IPS-18a (cell line): ENCODE data around the gene BEST4.

Experiments
- H3K27ac ChIP-seq: one replicate; pipeline ENCODE4 v1.5.1; 2013; ENCODE audit warnings: low read length
- H3K27me3 ChIP-seq: one replicate; pipeline ENCODE4 v1.6.1; 2013; ENCODE audit warnings: mild to moderate bottlenecking, low read length; ENCODE audit not compliant: control insufficient read depth, insufficient read depth
- H3K36me3 ChIP-seq: one replicate; pipeline ENCODE4 v1.6.1; 2013; ENCODE audit warnings: low read depth, low read length; ENCODE audit not compliant: control insufficient read depth
- H3K4me1 ChIP-seq: one replicate; pipeline ENCODE4 v1.6.1; 2013; ENCODE audit warnings: low read depth, low read length; ENCODE audit not compliant: control insufficient read depth
- H3K4me3 ChIP-seq: one replicate; pipeline ENCODE4 v1.5.1; 2013; ENCODE audit warnings: low read length
- H3K9ac ChIP-seq: one replicate; pipeline ENCODE4 v1.6.1; 2013; ENCODE audit warnings: mild to moderate bottlenecking, low read length, moderate library complexity
- H3K9me3 ChIP-seq: one replicate; pipeline ENCODE4 v1.6.1; 2013; ENCODE audit warnings: low read depth, low read length; ENCODE audit not compliant: control insufficient read depth

Gene BEST4

DNA sequence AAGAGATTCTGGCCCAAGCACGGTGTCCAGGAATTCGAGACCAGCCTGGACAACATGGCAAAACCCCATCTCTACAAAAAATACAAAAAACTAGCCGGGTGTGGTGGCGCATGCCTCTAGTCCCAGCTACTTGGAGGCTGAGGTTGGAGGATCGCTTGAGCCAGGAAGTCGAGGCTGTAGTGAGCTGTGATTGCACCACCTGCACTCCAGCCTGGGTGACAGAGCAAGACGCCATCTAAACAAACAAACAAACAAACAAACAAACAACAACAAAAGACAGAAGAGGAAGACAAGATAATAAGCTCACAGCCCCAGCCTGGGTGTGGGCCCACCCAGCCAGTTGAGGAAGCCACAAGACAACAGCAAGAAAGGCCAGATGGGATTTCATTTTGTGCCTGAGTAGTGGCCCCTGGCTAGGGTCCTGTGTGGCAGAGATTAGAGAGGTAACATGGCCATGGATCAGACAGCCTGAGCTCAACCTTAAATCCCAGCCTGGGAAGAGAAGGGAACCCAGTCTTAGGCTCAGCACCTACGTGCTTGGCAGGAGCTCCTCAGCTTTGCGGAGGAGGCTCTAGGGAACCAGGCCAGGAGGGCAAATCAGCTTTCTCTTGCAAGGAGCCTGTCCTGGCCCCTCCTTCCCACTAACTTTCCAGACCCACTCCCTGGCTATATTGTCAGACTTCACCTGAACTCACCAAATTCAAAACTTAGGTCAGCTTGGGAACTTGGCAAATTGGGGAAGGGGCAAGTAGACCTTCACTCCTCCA lies 4.9 kb upstream of the BEST4 start:
- no peaks in the 10 kb centered on the region for H3K9me3 ChIP-seq
- no peaks in the 10 kb centered on the region for H3K36me3 ChIP-seq
- no peak overlapping the region for H3K4me3 ChIP-seq
- no peak overlapping the region for H3K9ac ChIP-seq
- no peaks in the 10 kb centered on the region for H3K27me3 ChIP-seq
- peaks cover 9% of the 10 kb centered on the region for H3K4me1 ChIP-seq
- no peak overlapping the region for H3K27ac ChIP-seq

DNA sequence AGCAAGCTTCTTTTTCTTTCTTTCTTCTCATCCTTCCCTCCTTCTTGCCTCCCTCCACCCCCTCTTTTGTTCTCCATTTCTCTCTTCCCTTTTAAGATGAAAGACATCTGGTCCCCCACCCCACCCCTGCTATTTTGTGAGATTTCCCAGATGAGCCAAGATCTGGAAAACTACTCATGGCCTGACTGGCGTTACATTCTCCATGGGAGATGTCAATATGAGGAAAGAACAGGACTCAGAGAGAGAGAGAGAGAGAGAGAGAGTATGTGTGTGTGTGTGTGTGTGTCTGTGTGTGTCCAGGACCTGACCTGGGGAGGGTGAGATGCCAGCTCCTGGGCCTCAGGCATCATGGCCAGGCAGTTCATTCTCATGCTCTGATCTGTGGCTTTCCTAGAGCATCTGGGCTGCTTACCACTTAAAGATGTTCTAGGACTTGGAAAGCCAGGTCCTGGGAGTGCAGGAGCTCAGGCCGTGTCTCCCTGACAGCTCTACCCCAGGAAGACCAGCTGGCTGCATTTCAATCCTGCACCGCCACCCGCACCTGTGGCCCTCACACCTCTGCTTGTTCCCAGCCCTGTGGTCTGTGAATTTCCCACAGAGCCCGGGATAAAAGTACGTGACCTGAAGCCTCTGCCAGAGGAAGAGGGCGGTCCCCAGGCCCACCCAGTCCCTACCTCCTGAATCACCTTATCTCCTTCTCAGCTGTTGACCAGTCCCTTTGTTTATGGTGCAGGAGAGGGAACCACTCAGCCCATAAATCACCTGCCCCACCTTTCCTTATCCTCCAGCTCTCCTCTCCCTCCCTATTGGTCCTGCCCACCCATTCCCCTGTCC lies 3.2 kb upstream of the BEST4 start:
- H3K4me1 ChIP-seq: peaks cover 16% of the 10 kb centered on the region
- H3K36me3 ChIP-seq: no peaks in the 10 kb centered on the region
- H3K9ac ChIP-seq: no peak overlapping the region
- H3K27ac ChIP-seq: no peak overlapping the region
- H3K27me3 ChIP-seq: peaks cover 7% of the 10 kb centered on the region
- H3K9me3 ChIP-seq: no peaks in the 10 kb centered on the region
- no peak overlapping the region for H3K4me3 ChIP-seq

DNA sequence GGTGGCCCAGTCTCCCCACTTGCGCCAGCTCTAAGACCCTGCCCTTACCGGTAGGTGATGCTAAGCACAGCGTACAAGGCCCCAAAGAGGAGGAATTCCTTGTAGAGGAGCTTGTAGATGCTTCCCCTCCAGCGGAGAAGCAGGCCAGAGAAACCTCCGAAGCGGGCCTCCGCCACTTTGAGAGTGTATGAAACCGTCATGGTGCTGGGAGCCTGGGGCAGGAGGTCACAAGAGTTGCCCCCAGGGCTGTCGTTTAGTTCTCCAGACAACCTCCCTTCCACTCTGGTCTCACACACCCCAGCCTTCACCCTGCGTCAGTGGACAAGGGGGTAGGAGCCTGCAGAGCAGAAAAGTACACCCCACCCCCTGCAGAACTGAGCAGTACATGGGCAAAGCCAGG lies 464 bp downstream of the BEST4 start:
- Histone ChIP-seq H3K9ac (no peak overlapping the region), H3K4me1 (peaks cover 19% of the 10 kb centered on the region), H3K36me3 (no peaks in the 10 kb centered on the region), H3K4me3 (no peak overlapping the region), H3K27me3 (peaks cover 22% of the 10 kb centered on the region), H3K9me3 (no peaks in the 10 kb centered on the region), H3K27ac (no peak overlapping the region)

DNA sequence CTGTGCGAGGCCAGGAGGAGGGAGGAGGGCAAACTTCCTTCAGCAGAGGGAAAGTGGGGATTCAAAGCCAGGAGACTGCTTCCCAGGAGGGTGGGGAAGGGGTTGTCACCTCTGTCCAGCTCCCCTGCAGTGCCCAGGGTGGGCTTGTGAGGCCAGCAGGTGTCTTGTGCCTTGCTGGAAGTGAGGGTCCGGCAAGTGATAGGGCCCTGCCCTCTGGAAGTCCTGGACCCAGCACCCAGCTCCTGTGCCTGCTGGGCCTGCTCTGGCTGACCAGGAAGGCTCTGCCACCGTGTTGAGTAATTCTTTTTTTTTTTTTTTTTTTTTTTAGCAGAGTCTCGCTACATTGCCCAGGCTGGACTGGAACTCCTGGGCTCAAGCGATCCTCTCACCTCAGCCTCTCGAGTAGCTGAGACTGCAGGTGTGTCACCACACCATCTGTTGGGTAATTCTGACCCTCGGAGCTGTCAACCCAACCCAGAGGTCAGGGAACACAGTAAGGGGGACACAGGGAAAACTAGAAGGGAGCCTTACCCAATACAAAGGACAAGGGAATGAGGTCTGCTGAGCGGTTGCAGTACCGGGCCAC lies 1.0 kb downstream of the BEST4 start:
- peaks cover 19% of the 10 kb centered on the region for H3K4me1 ChIP-seq
- peak overlapping the region; percentile 69 for H3K4me3 ChIP-seq
- no peak overlapping the region for H3K27ac ChIP-seq
- H3K9me3 ChIP-seq: no peaks in the 10 kb centered on the region
- H3K27me3 ChIP-seq: peaks cover 22% of the 10 kb centered on the region
- no peaks in the 10 kb centered on the region for H3K36me3 ChIP-seq
- peak overlapping the region; percentile 61 for H3K9ac ChIP-seq

GRCh38 chr1:44786138-44786840 lies 1.7 kb downstream of the BEST4 start:
- Histone ChIP-seq H3K9me3 (no peaks in the 10 kb centered on the region), H3K9ac (peak overlapping the region; percentile 61), H3K27ac (no peak overlapping the region)

DNA sequence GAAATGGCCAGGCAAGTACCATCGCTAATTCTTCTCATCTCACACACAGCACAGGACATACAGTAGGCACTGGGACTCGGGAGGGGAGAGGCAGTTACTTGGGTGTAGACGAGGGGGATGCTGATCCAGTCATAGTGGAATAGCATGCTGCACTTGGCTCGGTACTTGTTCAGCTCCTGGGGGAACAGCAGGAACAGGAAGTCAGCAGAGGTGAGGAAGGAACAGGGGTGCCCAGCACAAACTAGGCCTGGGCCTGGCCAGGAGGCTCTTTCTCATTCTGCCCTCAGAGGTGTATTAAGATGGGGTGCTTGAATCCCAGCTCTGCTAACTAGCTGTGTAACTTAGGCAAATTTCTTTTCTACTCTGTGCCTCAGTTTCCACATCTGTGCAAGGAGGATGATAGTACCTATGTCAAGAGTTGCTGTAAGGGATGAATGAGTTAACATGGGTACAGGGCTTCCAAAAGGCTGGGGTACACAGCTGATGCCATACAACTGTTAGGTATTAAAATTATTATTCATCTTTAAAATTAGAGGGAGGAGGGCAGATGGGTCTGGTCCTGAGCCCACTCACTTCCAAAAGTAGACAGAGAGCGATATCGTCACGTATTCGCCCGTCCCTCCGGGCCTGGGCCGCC lies 2.4 kb downstream of the BEST4 start:
- Histone ChIP-seq H3K36me3 (no peaks in the 10 kb centered on the region), H3K4me1 (peaks cover 19% of the 10 kb centered on the region), H3K9ac (peak overlapping the region; percentile 61), H3K27ac (no peak overlapping the region), H3K4me3 (peak overlapping the region; percentile 69), H3K9me3 (no peaks in the 10 kb centered on the region), H3K27me3 (peaks cover 22% of the 10 kb centered on the region)

More at GRCh38 chr1:44786138-44786840, 1.7 kb downstream of the BEST4 start:
- Histone ChIP-seq H3K4me3 (peak overlapping the region; percentile 69), H3K27me3 (peaks cover 22% of the 10 kb centered on the region), H3K4me1 (peaks cover 19% of the 10 kb centered on the region), H3K36me3 (no peaks in the 10 kb centered on the region)

DNA sequence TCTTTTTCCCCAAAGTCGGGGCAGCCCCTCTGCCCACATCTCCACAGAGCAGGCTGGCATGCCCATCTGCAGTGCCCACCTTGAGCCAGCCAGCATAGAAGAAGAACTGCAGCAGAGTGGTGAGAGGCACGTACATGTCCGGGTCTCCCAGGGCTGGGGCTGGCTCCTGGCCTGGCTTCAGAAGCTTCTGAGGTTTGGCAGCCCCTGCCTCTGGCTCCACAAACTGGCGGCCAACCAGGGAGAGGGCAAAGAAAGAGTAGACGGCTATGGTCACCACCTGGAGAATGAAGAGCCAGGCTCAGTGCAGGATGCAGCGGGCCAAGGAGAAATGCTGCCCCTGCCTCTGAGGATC lies 3.0 kb downstream of the BEST4 start:
- Histone ChIP-seq H3K9me3 (no peaks in the 10 kb centered on the region), H3K4me1 (peaks cover 19% of the 10 kb centered on the region), H3K36me3 (no peaks in the 10 kb centered on the region), H3K9ac (no peak overlapping the region), H3K4me3 (no peak overlapping the region), H3K27me3 (peaks cover 22% of the 10 kb centered on the region), H3K27ac (no peak overlapping the region)

DNA sequence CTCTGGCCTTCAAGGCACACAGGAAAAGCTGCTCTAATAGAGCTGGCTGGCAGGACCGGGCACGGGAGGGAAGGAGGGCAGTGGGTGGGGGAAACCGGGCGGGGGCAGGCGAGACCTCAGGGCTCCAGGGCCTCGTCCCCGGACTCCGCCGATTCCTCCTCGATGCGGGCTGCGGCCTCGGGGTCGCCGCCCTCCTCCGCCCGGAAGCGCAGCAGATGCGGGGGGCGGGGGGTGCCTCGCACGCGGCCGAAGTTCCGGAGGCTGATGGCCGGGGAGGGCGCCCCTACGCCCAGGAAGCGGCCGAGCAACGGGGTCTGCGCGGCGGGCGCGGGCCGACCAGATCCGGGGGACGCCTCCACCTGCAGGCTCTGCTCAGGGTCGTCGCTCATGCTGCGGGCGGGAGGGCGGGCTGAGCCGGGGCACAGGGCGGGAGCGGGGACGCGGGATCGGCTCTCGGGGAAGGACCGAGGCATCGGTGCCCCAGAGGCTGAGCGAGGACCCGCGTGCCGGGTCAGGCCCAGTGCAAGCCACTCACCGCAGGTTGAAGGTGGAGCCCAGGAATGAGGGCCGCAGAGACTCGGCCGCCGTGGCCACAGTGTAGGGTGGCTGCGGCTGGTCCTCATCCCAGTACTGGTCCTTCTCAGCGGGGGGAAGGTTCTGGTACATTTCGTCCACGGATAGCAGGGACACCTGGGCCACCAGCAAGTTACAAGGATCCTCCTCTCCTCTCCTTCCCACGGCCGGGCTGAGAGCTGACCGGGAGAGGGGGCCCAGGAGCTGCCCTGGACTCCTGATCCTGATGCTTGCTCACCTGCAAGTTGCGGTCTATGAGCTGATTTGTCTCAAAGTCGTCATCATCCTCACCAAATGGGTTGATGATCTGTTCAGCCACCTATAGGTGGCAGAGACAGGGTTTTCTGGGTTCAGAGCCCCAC lies 3.6 kb downstream of the BEST4 start:
- peak overlapping the region; percentile 54 for H3K9ac ChIP-seq

GRCh38 chr1:44783697-44784093 lies 4.3 kb downstream of the BEST4 start:
- Histone ChIP-seq H3K27ac (no peak overlapping the region), H3K27me3 (peaks cover 22% of the 10 kb centered on the region), H3K9me3 (no peaks in the 10 kb centered on the region), H3K36me3 (peaks cover 8% of the 10 kb centered on the region), H3K4me1 (peaks cover 15% of the 10 kb centered on the region), H3K4me3 (peak overlapping the region; percentile 35), H3K9ac (peak overlapping the region; percentile 41)

More for the DNA sequence above, 3.6 kb downstream of the BEST4 start:
- Histone ChIP-seq H3K4me3 (peak overlapping the region; percentile 47), H3K36me3 (peaks cover 1% of the 10 kb centered on the region), H3K27ac (no peak overlapping the region), H3K4me1 (peaks cover 15% of the 10 kb centered on the region), H3K27me3 (peaks cover 22% of the 10 kb centered on the region), H3K9me3 (no peaks in the 10 kb centered on the region)

- Histone ChIP-seq H3K9me3 (no peaks in the 10 kb centered on the region), H3K4me3 (no peak overlapping the region), H3K27ac (no peak overlapping the region), H3K4me1 (peaks cover 5% of the 10 kb centered on the region), H3K36me3 (peaks cover 36% of the 10 kb centered on the region), H3K9ac (no peak overlapping the region), H3K27me3 (peaks cover 12% of the 10 kb centered on the region)
Measured at GRCh38 chr1:44780583-44781121, 7.3 kb downstream of the BEST4 start.
